Measurements from ENCODE around the gene ING2.
"Not testable (repeated sequence)": the region's sequence is repeated elsewhere in the genome, so short reads cannot be mapped to it uniquely, and the experiment has no call there.

ING2 gene

DNA sequence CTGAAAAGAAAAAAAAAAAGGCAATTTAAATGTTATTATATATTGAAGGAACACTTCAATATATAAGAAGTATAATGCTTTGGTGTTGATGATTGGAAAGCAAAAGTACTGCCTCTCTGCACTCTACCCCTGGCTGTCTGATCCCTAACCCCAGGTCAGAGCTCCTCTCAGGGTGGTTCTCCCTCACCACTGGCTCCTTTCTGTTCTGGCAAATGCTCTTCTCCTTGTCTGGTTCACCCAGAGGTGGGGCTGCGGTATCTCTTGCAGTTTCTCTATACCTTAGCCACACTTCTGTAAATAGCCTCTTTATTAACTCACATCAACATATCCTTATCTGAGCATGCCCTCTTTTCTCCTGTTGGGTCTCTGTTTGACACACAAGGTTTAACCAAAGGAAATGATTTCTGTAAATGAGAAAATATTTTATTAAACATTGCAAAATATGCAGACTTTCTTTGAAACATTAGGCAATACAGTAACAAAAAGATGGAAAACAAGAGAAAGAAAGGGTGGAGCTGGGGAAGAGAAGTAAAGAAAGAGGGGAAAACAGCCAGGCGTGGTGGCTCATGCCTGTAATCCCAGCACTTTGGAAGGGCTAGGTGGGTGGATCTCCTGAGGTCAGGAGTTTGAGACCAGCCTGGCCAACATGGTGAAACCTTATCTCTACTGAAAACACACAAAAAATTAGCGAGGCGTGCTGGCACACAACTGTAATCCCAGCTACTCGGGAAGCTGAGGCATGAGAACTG, 45.7 kb downstream of the ING2 start:
- DNase-seq (ENCODE audit: low read depth, low spot score): no peak

DNA sequence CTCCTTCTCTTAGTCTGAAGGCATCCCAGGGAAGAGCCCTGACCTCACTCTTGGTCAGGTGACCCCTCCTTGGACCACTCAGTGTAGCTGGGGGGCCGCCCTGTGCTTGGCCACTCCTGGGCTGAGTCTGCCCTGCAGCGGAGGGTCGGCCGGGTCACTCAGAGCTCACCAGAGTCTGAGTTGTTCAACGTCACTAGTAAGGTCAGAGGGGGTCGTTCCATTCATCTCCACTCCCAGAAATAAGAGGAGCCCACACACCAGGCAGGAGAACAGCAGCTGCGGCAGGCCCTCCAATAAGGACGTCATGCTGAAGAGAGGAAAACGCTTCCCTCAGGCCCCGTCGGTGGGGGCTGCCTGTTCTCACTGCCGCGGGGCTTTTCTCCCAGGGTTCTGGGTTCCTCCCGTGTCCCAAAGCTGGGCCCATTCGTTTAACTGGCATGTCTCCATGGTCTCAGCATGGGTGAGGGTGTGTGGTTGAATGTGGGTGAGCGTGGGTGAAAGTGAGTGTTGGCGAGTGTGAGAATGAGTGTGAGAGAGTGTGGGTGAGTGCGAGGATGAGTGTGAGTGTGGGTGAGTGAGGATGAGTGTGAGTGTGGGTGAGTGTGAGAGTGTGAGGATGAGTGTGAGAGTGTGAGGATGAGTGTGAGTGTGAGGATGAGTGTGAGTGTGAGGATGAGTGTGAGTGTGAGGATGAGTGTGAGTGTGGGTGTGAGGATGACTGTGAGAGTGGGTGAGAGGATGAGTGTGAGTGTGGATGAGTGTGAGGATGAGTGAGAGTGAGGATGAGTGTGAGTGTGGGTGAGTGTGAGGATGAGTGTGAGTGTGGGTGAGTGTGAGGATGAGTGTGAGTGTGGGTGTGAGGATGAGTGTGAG, 47.7 kb downstream of the ING2 start:
- no peak for DNase-seq (ENCODE audit: low read depth, low spot score)

DNA sequence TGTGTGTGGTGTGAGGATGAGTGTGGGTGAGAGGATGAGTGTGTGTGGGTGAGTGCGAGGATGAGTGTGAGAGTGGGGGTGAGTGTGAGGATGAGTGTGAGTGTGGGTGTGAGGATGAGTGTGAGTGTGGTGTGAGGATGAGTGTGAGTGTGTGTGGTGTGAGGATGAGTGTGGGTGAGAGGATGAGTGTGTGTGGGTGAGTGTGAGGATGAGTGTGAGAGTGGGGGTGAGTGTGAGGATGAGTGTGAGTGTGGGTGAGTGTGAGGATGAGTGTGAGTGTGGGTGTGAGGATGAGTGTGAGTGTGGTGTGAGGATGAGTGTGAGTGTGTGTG, 48.3 kb downstream of the ING2 start:
- not testable (repeated sequence) for DNase-seq (ENCODE audit: low read depth, low spot score)

- no peak for DNase-seq (ENCODE audit: low read depth, low spot score)
Observed at GRCh38 chr4:183553601-183554345, 48.9 kb downstream of the ING2 start.

DNA sequence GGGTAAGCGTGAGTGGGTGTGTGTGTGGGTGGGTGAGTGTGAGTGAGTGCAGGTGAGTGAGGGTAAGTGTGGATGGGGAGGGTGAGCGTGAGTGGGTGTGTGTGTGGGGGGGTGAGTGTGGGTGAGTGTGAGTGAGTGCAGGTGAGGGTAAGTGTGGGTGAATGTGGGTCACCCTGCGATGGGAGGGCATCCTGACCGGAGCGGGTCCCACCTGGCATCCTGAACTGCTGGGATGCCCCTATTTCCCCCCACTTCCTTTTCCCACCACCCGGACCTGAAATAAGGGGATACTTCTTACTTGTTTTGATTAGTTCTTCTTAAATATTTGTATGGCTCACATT, 49.5 kb downstream of the ING2 start:
- DNase-seq (ENCODE audit: low read depth, low spot score): no peak

GRCh38 chr4:183554878-183555585, 50.2 kb downstream of the ING2 start:
- DNase-seq (ENCODE audit: low read depth, low spot score): no peak

- no peak for DNase-seq (ENCODE audit: low read depth, low spot score)
Observed at GRCh38 chr4:183556947-183557346, 52.1 kb downstream of the ING2 start.

DNA sequence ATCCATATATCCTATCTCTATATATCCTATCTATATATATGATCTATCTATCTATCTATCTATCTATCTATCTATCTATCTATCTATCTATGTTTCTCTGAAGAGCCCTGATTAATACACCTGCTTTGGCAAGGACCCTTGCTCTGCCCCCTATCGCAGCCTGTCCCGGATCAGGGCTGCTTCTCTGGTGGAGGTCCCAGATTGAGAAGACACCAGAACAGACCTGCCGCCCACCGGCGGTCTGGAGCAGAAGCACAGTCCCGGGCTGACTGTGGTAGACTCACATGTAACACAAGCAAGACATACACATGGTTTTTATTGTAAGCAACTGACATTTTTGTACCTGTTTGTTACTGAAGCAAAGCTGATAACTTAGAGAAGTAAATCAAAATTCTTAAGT, 52.8 kb downstream of the ING2 start:
- no peak for DNase-seq (ENCODE audit: low read depth, low spot score)

- no peak for DNase-seq (ENCODE audit: low read depth, low spot score)
Observed at GRCh38 chr4:183558873-183559272, 54.0 kb downstream of the ING2 start.

DNA sequence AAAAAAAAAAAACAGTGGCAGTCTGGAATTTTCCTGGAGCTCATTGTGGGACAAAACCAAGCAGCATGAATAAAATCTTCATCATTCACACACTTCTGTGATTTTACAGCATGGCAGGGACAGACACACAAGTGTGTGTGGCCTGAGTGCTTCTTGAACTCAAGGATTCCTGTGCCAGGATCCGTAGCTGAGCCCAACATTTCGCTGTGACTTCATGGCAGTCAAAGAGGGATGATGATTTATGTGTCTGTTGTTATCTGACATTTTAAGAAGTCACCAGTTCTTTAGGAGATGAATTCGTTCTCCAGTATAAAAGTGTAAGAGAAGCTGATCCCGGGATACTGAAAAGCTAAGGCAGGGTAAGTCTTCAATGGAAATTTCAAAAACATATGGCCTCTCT, 57.0 kb downstream of the ING2 start:
- no peak for DNase-seq (ENCODE audit: low read depth, low spot score)

Measured in brain pericyte (primary cell).